GM19468 (cell line): Measurements from ENCODE around the gene SERPINB6.
"Not testable (repeated sequence)": the region's sequence is repeated elsewhere in the genome, so short reads cannot be mapped to it uniquely, and the experiment has no call there.

Experiments
- ATAC-seq: cut with Tn5 transposase; IDR thresholded peaks from one replicate; pipeline ENCODE4 v1.9.1; 2021; ENCODE audit warnings: mild to moderate bottlenecking, moderate library complexity, moderate number of reproducible peaks; ENCODE audit not compliant: unreplicated experiment; ENCODE audit errors: extremely low read depth

Gene SERPINB6

DNA sequence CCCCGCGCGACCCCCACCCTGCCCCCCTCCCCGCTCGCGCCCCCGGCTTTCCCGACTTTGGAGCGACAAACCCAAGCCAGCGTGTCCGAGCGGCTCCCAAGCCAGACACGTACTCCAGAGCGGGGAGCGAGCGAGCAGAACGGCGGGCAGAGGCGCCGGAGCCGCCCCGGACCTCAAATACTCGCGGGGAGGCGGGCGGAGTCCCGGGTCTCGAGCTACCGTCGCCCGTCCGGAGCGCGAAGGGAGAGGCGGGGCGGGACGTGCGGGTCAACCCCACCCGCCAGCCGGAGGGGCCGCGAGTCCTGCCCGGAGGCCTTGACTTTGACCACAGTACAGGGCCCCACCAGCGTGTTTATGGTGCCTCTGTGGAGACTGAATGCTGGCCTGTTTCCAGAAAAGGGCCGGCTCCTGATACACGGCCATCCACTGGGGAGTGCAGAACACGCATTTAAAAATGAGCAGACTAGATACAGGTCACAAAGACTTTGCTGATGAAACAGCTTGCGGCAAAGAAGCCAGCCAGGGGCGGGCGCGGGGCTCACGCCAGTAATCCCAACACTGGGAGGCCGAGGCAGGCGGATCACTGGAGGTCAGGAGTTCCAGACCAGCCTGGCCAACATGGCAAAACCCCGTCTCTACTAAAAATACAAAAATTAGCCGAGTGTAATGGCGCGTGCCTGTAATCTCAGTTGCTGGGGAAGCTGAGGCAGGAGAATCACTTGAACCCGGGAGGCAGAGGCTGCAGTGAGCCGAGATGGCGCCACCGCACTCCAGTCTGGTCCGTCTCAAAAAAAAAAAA, at the start of gene SERPINB6:
Gene SERPINB6 (minus strand): TSS at position 148 of the 799 bp plus-strand sequence. CDS start 12,235 bp downstream, outside the sequence.
- ATAC-seq: no peak

- no peak for ATAC-seq
Observed at GRCh38 chr6:3019749-3020320, 48.5 kb upstream of the SERPINB6 start.

DNA sequence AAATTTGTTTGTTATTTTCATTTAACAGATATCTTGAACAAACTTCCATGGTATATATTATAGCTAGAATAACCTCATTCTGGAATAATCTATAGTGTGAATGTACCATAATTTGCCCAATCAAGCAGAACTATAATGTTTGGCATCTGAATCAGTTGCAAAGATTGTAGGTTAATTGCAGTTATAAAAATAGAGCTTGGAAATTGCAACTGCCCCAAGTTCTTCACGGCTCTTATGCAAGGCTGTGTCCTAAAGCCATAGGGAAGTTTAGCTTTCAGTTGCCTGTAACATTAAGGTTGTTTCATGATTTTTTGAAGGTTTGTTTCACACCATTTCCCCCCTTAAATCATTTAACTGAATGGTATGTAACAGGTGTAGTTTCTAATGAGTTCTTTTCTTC, 47.7 kb upstream of the SERPINB6 start:
- no peak for ATAC-seq

DNA sequence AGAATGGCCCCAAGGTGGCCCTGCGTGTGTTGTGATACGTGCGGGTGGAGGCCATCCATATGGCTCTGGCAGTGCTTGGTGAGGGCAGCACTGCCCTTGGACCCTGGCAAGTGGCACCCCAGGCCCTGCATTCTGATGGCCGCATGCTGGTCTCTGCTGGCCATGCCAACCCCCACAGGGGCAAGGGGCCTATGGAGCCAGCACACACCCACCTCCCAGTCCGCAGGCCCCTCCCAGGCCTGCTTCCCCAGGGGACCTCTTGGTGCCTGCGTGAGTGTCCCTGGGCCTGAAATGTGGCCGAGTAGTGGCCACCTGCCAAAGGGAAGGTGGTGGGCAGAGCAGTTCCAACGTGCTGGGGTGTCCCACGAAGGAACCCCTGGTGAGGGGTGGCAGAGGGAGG, 45.9 kb upstream of the SERPINB6 start:
- ATAC-seq: no peak

- ATAC-seq: no peak
Observed at GRCh38 chr6:3016473-3017280, 45.3 kb upstream of the SERPINB6 start.

GRCh38 chr6:3015144-3015543, 43.8 kb upstream of the SERPINB6 start:
- ATAC-seq: no peak

DNA sequence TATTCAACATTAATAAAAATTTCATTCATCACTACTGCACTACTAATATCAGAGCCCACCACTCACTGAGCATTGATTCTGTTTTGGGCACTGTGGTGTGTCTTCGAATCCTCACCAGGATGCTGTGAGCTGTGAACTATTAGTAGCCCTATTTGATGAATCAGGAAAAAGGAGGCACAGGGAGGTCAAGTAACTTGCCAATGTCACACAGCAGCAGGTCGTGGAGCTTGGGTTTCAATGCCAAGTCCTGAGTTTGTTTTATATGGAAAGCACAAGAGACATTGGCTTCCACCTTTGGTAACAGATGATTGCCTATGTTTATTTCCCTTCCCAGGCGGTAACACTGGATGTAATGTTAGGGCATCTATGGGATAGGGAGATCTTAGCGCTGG, 43.3 kb upstream of the SERPINB6 start:
- no peak for ATAC-seq

GRCh38 chr6:3013901-3014674, 42.7 kb upstream of the SERPINB6 start:
- ATAC-seq: no peak

- ATAC-seq: no peak
Observed at GRCh38 chr6:3013486-3013885, 42.1 kb upstream of the SERPINB6 start.

- no peak for ATAC-seq
Observed at GRCh38 chr6:3011592-3011991, 40.2 kb upstream of the SERPINB6 start.

- ATAC-seq: no peak
Observed at GRCh38 chr6:3011158-3011557, 39.8 kb upstream of the SERPINB6 start.

GRCh38 chr6:3009930-3010329, 38.6 kb upstream of the SERPINB6 start:
- no peak for ATAC-seq

GRCh38 chr6:3008712-3009265, 37.4 kb upstream of the SERPINB6 start:
- not testable (repeated sequence) for ATAC-seq

DNA sequence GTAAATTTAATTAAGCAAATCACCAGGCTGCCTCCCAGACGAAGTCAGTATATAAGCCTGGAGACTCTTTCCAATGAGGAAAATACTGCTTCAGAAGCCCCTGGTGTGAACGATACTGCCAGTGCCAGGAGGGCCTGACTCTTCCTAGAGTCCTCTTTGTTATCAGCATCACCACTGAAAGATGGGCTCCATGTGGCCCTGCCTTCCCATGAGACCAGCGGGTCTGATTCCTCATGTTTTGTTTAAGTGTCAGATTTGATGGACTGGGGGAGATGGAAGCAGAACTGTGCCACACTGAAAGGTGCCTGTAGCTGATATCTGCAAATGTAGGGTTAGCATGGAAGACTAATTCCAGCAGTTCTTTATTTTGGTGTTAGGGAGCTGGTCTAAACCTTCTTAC, 36.2 kb upstream of the SERPINB6 start:
- ATAC-seq: no peak

DNA sequence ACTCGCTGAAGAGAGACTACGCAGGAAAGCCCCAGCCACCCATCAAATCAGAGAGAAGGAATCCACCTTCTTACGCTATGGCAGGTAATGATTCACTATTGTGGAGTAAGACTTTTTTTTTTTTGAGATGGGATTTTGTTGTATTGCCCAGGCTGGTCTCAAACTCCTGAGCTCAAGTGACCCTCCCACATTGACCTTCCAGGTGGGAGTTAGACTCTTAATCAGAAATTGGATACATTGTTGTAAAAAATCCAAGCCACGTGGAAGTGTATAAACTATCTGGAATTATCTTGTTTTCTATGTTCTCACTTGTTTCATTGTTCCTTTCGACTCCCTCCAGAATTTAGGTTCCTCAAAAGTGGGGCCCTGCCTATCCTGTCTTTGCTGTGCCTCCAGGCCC, 35.1 kb upstream of the SERPINB6 start:
- ATAC-seq: no peak

DNA sequence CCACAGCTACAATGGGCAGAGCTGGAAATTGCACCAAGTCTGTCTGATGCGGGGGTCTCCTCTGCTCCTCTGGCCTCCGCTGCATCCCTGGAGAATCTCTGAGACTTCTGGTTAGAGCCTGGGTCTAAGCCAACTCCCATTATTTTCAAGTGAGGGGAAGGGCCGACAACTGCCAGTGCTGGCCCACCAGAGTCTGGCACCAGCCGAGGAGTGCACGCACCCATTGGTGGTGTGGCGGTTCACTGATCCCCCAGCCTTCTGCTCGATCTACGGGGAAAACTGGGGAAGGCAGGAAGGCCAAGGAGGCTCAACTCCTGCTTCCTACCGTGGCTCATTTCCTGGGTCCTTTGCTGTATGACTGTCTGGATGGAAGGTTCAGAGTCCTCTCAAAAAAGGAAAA, 34.5 kb upstream of the SERPINB6 start:
- no peak for ATAC-seq

DNA sequence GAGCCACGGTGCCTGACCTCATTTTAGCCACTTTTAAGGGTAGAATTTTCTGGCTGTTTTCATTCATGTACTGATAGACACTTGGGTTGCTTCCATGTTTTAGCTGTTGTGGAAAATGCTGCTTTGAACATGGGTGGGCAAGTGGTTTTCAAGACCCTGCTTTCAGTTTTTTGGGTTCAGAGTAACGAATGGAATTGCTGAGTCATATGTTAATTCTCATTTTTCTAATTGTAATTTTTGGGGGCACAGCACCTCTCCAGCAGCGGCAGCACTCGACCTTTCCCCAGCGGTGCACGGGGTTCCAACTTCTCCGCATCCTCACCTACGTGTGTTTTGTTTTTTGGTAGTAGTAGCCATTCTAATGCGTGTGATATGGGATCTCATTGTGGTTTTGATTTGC, 33.7 kb upstream of the SERPINB6 start:
- no peak for ATAC-seq

GRCh38 chr6:3003226-3003625, 31.9 kb upstream of the SERPINB6 start:
- ATAC-seq: not testable (repeated sequence)

- no peak for ATAC-seq
Observed at GRCh38 chr6:3001773-3002293, 30.5 kb upstream of the SERPINB6 start.
